Cardiac septum (tissue), 1 donor: Measurements from ENCODE around the gene APOBEC3F. TPM values are rescaled to one million over a fixed set of nuclear protein-coding genes. Genes with fewer than 3 reads are reported as not detected.
"Not testable (repeated sequence)": the region's sequence is repeated elsewhere in the genome, so short reads cannot be mapped to it uniquely, and the experiment has no call there.

Source experiments
- DNase-seq: peaks from one replicate; pipeline ENCODE4 v3.0.0-alpha.2; 2020; ENCODE audit warnings: low spot score
- intact Hi-C: fragments of 100-400 bp; cut with DNase I; formaldehyde crosslinking; loops from one replicate; pipeline ENCODE4 v1.14.0; 2022
- total RNA-seq: library from RNA; stranded (reverse); fragmentation: NEBNext Ultra II Directional; extraction: Animal tissue kit (Norgen Biotek cat#: 25700); gene quantifications from one replicate; pipeline ENCODE4 v1.2.1, GENCODE V29; 2021
- donor health status: DM: no; HTN: no; CAD: no.

The APOBEC3F gene
- total RNA-seq, 1 donor from 2014 or later: 5.7 TPM

DNA sequence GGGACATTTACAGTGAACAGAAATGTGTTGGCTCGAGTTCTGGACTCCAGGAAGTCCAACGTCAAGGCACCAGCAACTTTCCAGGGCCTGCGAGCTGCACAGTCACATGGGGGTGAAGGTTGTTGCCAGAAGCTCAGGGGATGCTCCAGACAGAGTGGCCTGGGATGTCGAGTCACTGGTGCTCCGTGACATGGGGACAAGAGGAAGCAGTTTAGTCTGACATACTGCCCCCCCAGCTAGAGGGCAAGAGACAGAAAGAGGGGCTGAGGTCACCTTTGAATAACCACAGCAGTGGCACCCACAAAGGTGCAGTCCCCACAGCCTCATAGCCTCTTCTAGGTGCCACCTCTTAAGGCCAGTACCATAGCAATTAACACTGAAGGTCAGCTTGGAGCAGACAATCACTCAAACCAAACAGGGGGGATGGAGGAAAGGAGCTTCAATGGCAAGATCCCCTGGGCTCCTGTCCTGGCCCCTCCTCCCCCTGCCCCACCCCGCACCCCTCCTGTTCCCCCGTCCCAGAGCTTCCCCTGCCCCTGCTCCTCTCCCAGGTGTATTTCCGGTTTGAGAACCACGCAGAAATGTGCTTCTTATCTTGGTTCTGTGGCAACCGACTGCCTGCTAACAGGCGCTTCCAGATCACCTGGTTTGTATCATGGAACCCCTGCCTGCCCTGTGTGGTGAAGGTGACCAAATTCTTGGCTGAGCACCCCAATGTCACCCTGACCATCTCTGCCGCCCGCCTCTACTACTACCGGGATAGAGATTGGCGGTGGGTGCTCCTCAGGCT lies 15.9 kb upstream of the APOBEC3F start:
- intact Hi-C loops: no loop called here
- DNase-seq: no peak

- intact Hi-C loops: no loop called here
These were observed 14.0 kb upstream of the APOBEC3F start for GRCh38 chr22:39026509-39027150.

GRCh38 chr22:39027717-39028116 lies 12.9 kb upstream of the APOBEC3F start:
- intact Hi-C loops: no loop called here
- no peak for DNase-seq

More at GRCh38 chr22:39026509-39027150, 14.0 kb upstream of the APOBEC3F start:
- DNase-seq: no peak

- no peak for DNase-seq
- intact Hi-C loops: no loop called here
These were observed 12.4 kb upstream of the APOBEC3F start for GRCh38 chr22:39028281-39028680.

- intact Hi-C loops: no loop called here
These were observed 11.4 kb upstream of the APOBEC3F start for GRCh38 chr22:39029227-39029626.

DNA sequence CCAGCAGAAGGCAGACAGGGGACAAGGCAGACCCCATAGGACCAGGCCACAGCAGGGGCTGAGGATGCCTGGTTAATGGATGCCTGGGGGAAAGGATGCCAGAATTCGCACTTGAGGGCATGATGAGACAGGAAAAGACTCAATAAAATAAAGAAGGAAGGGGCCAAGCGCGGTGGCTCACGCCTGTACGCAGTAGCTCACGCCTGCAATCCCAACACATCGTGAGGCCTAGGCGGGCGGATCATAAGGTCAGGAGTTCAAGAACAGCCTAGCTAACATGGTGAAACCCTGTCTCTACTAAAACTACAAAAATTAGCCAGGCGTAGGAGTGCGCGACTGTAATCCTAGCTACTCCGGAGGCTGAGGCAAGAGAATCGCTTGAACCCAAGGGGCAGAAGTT lies 10.0 kb upstream of the APOBEC3F start:
- intact Hi-C loops: no loop called here
- DNase-seq: no peak

More at GRCh38 chr22:39029227-39029626, 11.4 kb upstream of the APOBEC3F start:
- DNase-seq: no peak

- intact Hi-C loops, DNase-seq: not testable (repeated sequence)
These were observed 9.0 kb upstream of the APOBEC3F start for GRCh38 chr22:39031434-39032295.

GRCh38 chr22:39037071-39037470 lies 3.6 kb upstream of the APOBEC3F start:
- intact Hi-C loops, DNase-seq: not testable (repeated sequence)

GRCh38 chr22:39039306-39040126 lies 1.1 kb upstream of the APOBEC3F start:
- DNase-seq: no peak
- intact Hi-C loops: no loop called here

DNA sequence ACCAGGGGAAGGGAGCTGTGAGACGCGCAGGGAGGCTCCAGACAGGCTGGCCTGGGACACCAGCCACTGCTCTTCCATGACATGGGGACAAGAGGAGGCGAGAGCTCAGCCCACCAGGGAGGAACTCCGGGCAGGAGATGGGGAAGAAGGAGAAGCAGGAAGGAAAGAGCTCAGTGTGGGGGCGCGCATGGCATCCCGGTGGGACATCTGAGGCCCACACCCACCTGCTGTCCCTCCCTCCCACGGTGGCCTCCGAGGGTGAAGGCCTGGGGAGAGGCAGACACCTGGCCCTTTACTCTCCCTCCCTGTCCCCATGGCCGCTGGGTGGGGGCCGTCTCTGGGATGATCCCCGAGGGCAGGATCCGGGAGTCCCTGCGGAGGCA lies 518 bp upstream of the APOBEC3F start:
- DNase-seq, intact Hi-C loops: not testable (repeated sequence)

- DNase-seq: no peak
- intact Hi-C loops: no loop called here
These were observed 1.2 kb downstream of the APOBEC3F start for GRCh38 chr22:39041908-39042307.

- DNase-seq, intact Hi-C loops: not testable (repeated sequence)
These were observed 2.4 kb downstream of the APOBEC3F start for GRCh38 chr22:39043063-39043462.

- intact Hi-C loops, DNase-seq: not testable (repeated sequence)
These were observed 4.5 kb downstream of the APOBEC3F start for GRCh38 chr22:39045136-39045535.

- DNase-seq, intact Hi-C loops: not testable (repeated sequence)
These were observed 8.8 kb downstream of the APOBEC3F start for GRCh38 chr22:39049486-39049885.

- intact Hi-C loops: not testable (repeated sequence)
These were observed 11.3 kb downstream of the APOBEC3F start for GRCh38 chr22:39051844-39052495.

DNA sequence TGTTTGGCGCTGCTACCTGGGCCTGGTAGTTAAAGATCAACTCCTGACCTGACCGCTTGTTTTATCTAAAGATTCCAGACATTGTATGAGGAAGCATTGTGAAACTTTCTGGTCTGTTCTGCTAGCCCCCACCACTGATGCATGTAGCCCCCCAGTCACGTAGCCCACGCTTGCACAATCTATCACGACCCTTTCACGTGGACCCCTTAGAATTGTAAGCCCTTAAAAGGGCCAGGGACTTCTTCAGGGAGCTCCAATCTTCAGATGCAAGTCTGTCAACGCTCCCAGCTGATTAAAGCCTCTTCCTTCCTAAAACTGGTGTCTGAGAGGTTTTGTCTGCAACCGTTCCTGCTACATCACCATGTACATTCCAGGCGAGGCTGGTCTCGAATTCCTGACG lies 15.0 kb downstream of the APOBEC3F start:
- intact Hi-C loops: no loop called here
- no peak for DNase-seq

More at GRCh38 chr22:39051844-39052495, 11.3 kb downstream of the APOBEC3F start:
- DNase-seq: not testable (repeated sequence)

DNA sequence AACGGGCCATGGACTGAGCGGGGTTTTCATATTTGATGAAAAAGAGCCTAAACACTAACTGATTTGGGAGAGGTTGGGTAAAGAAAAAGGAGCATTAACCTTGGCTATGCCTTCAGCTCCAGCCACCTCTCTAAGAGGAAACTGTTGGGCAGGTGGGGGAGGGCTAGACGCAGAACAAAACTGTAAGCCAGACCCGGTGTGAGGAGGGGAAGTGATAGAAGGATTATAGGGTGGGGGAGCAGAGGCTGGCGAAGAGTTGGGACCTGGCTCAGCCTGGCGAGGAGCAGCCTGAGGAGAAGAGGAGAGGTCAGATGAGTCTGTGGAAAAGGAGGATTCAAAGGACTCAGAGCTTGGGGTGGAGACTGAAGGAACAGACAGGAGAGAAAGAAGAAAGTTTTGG lies 20.6 kb downstream of the APOBEC3F start:
- DNase-seq: not testable (repeated sequence)

DNA sequence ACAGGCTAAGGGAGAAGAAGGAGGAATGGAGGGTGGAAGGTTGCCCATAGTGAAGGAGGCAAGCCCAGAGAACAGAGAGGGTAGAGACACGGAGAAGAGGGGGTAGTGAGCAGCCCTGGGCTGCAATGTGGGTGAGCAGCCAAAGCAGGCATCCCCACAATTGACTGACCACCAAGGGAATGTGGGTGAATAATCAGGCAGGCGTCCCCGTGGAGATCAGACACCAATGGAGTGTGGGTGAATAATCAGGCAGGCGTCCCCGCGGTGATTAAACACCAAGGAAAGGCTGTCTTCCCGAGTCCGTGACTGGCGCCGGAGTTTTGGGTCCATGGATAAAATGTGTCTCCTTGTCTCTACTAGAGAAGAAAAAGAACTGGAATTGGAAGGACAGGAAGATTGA lies 21.3 kb downstream of the APOBEC3F start:
- intact Hi-C loops, DNase-seq: not testable (repeated sequence)

More for the DNA sequence above, 20.6 kb downstream of the APOBEC3F start:
- intact Hi-C loops: not testable (repeated sequence)
